HepG2 (cell line): ENCODE data around the gene MRPL14. TPM values are rescaled to one million over a fixed set of nuclear protein-coding genes. Genes with fewer than 3 reads are reported as not detected.

Experiments
- CC2D1A ChIP-seq: sonication (generic); formaldehyde crosslinking; IDR thresholded peaks from 2 replicates; pipeline ENCODE4 v1.8.1; 2023; ENCODE audit warnings: mild to moderate bottlenecking, missing genetic modification reagents
- CHD2 ChIP-seq: IDR thresholded peaks from 2 replicates; pipeline ENCODE4 v1.6.1; 2011; ENCODE audit warnings: low read depth, low read length, improper control_type of control experiment
- CREM ChIP-seq, 2 experiments: sonication (generic) in 1 of 2; formaldehyde crosslinking in 1 of 2; IDR thresholded peaks; 2 replicates each; pipeline versions ENCODE4 v1.4.0 to v1.6.1; 2016 to 2020; ENCODE audit warnings: antibody characterized with exemption in 1 of 2, mild to moderate bottlenecking in 1 of 2, missing genetic modification reagents in 1 of 2
- EP300 ChIP-seq, 3 experiments: sonication (generic) in 1 of 3; formaldehyde crosslinking in 1 of 3; IDR thresholded peaks; 2 replicates each; pipeline versions ENCODE4 v1.5.1 to v1.6.1; 2011 to 2020; ENCODE audit warnings: low read depth in 2 of 3, low read length in 2 of 3, borderline replicate concordance in 1 of 3, improper control_type of control experiment in 1 of 3, mild to moderate bottlenecking in 1 of 3, missing genetic modification reagents in 1 of 3, moderate library complexity in 1 of 3
- ERF ChIP-seq: IDR thresholded peaks from 2 replicates; pipeline ENCODE4 v1.6.1; 2018; ENCODE audit warnings: missing biosample characterization, missing genetic modification reagents
- HNF4A ChIP-seq: sonication (generic); formaldehyde crosslinking; IDR thresholded peaks from 2 replicates; pipeline ENCODE4 v1.4.0; 2020; ENCODE audit warnings: missing genetic modification reagents
- IRF1 ChIP-seq: sonication (generic); formaldehyde crosslinking; IDR thresholded peaks from 2 replicates; pipeline ENCODE4 v1.4.0; 2020; ENCODE audit warnings: low read depth, mild to moderate bottlenecking, missing genetic modification reagents
- KLF9 ChIP-seq: IDR thresholded peaks from 2 replicates; pipeline ENCODE4 v1.6.1; 2016; ENCODE audit warnings: low read depth
- MTA1 ChIP-seq: sonication (generic); formaldehyde crosslinking; IDR thresholded peaks from 2 replicates; pipeline ENCODE4 v1.4.0; 2020; ENCODE audit warnings: missing genetic modification reagents, mild to moderate bottlenecking, borderline replicate concordance
- NRL ChIP-seq: sonication (generic); formaldehyde crosslinking; IDR thresholded peaks from 2 replicates; pipeline ENCODE4 v1.5.0; 2020; ENCODE audit warnings: missing genetic modification reagents, mild to moderate bottlenecking, moderate library complexity, borderline replicate concordance
- PCBP1 ChIP-seq: fragments of 200-400 bp; formaldehyde crosslinking; IDR thresholded peaks from 2 replicates; pipeline ENCODE4 v1.6.1; 2017; ENCODE audit warnings: mild to moderate bottlenecking, low read depth, low read length, borderline replicate concordance
- SRSF1 ChIP-seq: fragments of 200-400 bp; formaldehyde crosslinking; optimal IDR thresholded peaks from 2 replicates; pipeline ENCODE3; 2017; ENCODE audit warnings: mild to moderate bottlenecking, low read depth, low read length, moderate library complexity
- ZBTB2 ChIP-seq: sonication (generic); formaldehyde crosslinking; IDR thresholded peaks from 2 replicates; pipeline ENCODE4 v1.8.0; 2022; ENCODE audit warnings: low read depth, missing genetic modification reagents
- ZNF282 ChIP-seq: fragments of 450-650 bp; IDR thresholded peaks from 2 replicates; pipeline ENCODE4 v1.6.1; 2018; ENCODE audit not compliant: partially characterized antibody
- ZNF652 ChIP-seq: IDR thresholded peaks from 2 replicates; pipeline ENCODE4 v1.6.1; 2016; ENCODE audit warnings: low read depth, borderline replicate concordance
- ZNF761 ChIP-seq: sonication (generic); formaldehyde crosslinking; conservative IDR thresholded peaks from 2 replicates; pipeline ENCODE4 v1.4.0; 2020; ENCODE audit warnings: mild to moderate bottlenecking, missing genetic modification reagents
- polyA plus RNA-seq, 8 experiments: library from polyadenylated mRNA; depleted of rRNA in 3 of 8; stranded (reverse) in 7 of 8; unstranded in 1 of 8; fragments of >200 nt; fragmentation: Illumina TruSeq in 4 of 8; extraction: Trizol in 4 of 8; gene quantifications; 2 replicates each; pipeline versions ENCODE4 v1.2.1 to v1.2.3, GENCODE V29; 2011 to 2016; ENCODE audit warnings: low read depth in 4 of 8, missing spikeins in 1 of 8, mixed read lengths in 1 of 8; ENCODE audit not compliant: insufficient read depth in 1 of 8
- total RNA-seq, 5 experiments: library from RNA; depleted of rRNA; stranded (reverse); fragments of >200 nt; fragmentation: Illumina TruSeq; extraction: Trizol; gene quantifications; 2 replicates each; pipeline ENCODE4 v1.2.3, GENCODE V29; 2016; ENCODE audit warnings: low read depth in 1 of 5
- TF ChIP-seq, protein P1 (sequence below): sonication (generic); formaldehyde crosslinking; IDR thresholded peaks from 2 replicates; pipeline ENCODE4 v1.8.1; 2023; ENCODE audit warnings: mild to moderate bottlenecking, missing genetic modification reagents
- TF ChIP-seq, protein P2 (sequence below), 2 experiments: sonication (generic) in 1 of 2; formaldehyde crosslinking in 1 of 2; IDR thresholded peaks; 2 replicates each; pipeline versions ENCODE4 v1.4.0 to v1.6.1; 2018 to 2020; ENCODE audit warnings: missing genetic modification reagents in 2 of 2, borderline replicate concordance in 1 of 2, low read depth in 1 of 2, mild to moderate bottlenecking in 1 of 2, missing biosample characterization in 1 of 2
- TF ChIP-seq, protein P3 (sequence below): sonication (generic); formaldehyde crosslinking; IDR thresholded peaks from 2 replicates; pipeline ENCODE4 v1.4.0; 2020; ENCODE audit warnings: missing genetic modification reagents

The MRPL14 gene
- total and polyA plus RNA-seq, 2 of the 13 experiments (the other 11 are each of a cell fraction or from before 2014, with no cell fraction given) = 157 to 178 TPM

- TF ChIP-seq, protein P1, sequence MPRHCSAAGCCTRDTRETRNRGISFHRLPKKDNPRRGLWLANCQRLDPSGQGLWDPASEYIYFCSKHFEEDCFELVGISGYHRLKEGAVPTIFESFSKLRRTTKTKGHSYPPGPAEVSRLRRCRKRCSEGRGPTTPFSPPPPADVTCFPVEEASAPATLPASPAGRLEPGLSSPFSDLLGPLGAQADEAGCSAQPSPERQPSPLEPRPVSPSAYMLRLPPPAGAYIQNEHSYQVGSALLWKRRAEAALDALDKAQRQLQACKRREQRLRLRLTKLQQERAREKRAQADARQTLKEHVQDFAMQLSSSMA (CRISPR knock-in tag) = no peak
- TF ChIP-seq ZNF761 (CRISPR knock-in tag) = 0 out of 2 replicates have a peak, but pooled peaks have one; percentile 30
- 0 out of 2 replicates have a peak, but pooled peaks have one; percentile 49 for TF ChIP-seq CC2D1A (CRISPR knock-in tag)
- no peak for TF ChIP-seq HNF4A (CRISPR knock-in tag)
- TF ChIP-seq IRF1 (CRISPR knock-in tag) = no peak
- TF ChIP-seq ZNF282 = no peak
- TF ChIP-seq KLF9 (CRISPR knock-in tag) = no peak
- 0 out of 2 replicates have a peak, but pooled peaks have one; percentile 10 for TF ChIP-seq PCBP1
- TF ChIP-seq MTA1 (CRISPR knock-in tag) = peak; percentile 85; the same call in 1 of the 2 replicates
- no peak for TF ChIP-seq ERF (CRISPR knock-in tag)
- TF ChIP-seq, protein P2, sequence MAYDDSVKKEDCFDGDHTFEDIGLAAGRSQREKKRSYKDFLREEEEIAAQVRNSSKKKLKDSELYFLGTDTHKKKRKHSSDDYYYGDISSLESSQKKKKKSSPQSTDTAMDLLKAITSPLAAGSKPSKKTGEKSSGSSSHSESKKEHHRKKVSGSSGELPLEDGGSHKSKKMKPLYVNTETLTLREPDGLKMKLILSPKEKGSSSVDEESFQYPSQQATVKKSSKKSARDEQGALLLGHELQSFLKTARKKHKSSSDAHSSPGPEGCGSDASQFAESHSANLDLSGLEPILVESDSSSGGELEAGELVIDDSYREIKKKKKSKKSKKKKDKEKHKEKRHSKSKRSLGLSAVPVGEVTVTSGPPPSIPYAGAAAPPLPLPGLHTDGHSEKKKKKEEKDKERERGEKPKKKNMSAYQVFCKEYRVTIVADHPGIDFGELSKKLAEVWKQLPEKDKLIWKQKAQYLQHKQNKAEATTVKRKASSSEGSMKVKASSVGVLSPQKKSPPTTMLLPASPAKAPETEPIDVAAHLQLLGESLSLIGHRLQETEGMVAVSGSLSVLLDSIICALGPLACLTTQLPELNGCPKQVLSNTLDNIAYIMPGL (CRISPR knock-in tag; IDR thresholded peaks at IDR 0.05; ENCODE audit: borderline replicate concordance in 1 of 2, low read depth in 1 of 2) = peak in 1 of 2 experiments; percentile 94; a peak in 2 of 4 replicates
- TF ChIP-seq ZBTB2 = no peak
- TF ChIP-seq CHD2 = no peak
- TF ChIP-seq NRL = peak; percentile 87; the same call in 1 of the 2 replicates
- no peak for TF ChIP-seq EP300 (IDR thresholded peaks at IDR 0.05; ENCODE audit: low read depth in 2 of 2, low read length in 2 of 2)
- no peak for TF ChIP-seq EP300 (CRISPR knock-in tag; IDR thresholded peaks at IDR 0.05; ENCODE audit: borderline replicate concordance)
- no peak for TF ChIP-seq ZNF652
- TF ChIP-seq, protein P3, sequence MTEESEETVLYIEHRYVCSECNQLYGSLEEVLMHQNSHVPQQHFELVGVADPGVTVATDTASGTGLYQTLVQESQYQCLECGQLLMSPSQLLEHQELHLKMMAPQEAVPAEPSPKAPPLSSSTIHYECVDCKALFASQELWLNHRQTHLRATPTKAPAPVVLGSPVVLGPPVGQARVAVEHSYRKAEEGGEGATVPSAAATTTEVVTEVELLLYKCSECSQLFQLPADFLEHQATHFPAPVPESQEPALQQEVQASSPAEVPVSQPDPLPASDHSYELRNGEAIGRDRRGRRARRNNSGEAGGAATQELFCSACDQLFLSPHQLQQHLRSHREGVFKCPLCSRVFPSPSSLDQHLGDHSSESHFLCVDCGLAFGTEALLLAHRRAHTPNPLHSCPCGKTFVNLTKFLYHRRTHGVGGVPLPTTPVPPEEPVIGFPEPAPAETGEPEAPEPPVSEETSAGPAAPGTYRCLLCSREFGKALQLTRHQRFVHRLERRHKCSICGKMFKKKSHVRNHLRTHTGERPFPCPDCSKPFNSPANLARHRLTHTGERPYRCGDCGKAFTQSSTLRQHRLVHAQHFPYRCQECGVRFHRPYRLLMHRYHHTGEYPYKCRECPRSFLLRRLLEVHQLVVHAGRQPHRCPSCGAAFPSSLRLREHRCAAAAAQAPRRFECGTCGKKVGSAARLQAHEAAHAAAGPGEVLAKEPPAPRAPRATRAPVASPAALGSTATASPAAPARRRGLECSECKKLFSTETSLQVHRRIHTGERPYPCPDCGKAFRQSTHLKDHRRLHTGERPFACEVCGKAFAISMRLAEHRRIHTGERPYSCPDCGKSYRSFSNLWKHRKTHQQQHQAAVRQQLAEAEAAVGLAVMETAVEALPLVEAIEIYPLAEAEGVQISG (CRISPR knock-in tag) = no peak
- no peak for TF ChIP-seq CREM (IDR thresholded peaks at IDR 0.05)
- no peak for TF ChIP-seq CREM (CRISPR knock-in tag; IDR thresholded peaks at IDR 0.05)
- TF ChIP-seq SRSF1 = no peak
Measured at GRCh38 chr6:44128020-44128917, 1.0 kb upstream of the MRPL14 start (continued).
